DMS53 treated with DMSO at 0.1 percent for 48 hours (cell line): ENCODE measurements around the gene MDN1.
"Not testable (repeated sequence)": the region's sequence is repeated elsewhere in the genome, so short reads cannot be mapped to it uniquely, and the experiment has no call there.

Experiments
- DNase-seq: peaks from one replicate; lab custom pipeline; 2025; ENCODE audit not compliant: unreplicated experiment; lab: John Stamatoyannopoulos, UW

Gene MDN1

GRCh38 chr6:89776583-89777233 lies 42.9 kb downstream of the MDN1 start:
- DNase-seq: no peak

GRCh38 chr6:89775150-89775549 lies 44.4 kb downstream of the MDN1 start:
- DNase-seq: no peak

- no peak for DNase-seq
These were observed 50.0 kb downstream of the MDN1 start for GRCh38 chr6:89769572-89769971.

- DNase-seq: no peak
These were observed 51.3 kb downstream of the MDN1 start for GRCh38 chr6:89768324-89768723.

- DNase-seq: no peak
These were observed 56.0 kb downstream of the MDN1 start for GRCh38 chr6:89763550-89763949.

GRCh38 chr6:89758830-89759229 lies 60.8 kb downstream of the MDN1 start:
- DNase-seq: no peak

GRCh38 chr6:89750338-89750737 lies 69.3 kb downstream of the MDN1 start:
- no peak for DNase-seq

GRCh38 chr6:89749918-89750317 lies 69.7 kb downstream of the MDN1 start:
- no peak for DNase-seq

- DNase-seq: no peak
These were observed 73.9 kb downstream of the MDN1 start for GRCh38 chr6:89745716-89746115.

- DNase-seq: no peak
These were observed 74.5 kb downstream of the MDN1 start for GRCh38 chr6:89745096-89745495.

- DNase-seq: no peak
These were observed 82.7 kb downstream of the MDN1 start for GRCh38 chr6:89736893-89737292.

GRCh38 chr6:89734526-89734925 lies 85.1 kb downstream of the MDN1 start:
- DNase-seq: no peak

GRCh38 chr6:89731924-89732567 lies 87.5 kb downstream of the MDN1 start:
- no peak for DNase-seq

- not testable (repeated sequence) for DNase-seq
These were observed 88.3 kb downstream of the MDN1 start for GRCh38 chr6:89731262-89731661.

- DNase-seq: no peak
These were observed 89.8 kb downstream of the MDN1 start for GRCh38 chr6:89729818-89730217.

GRCh38 chr6:89727501-89727900 lies 92.1 kb downstream of the MDN1 start:
- no peak for DNase-seq

- no peak for DNase-seq
These were observed 94.6 kb downstream of the MDN1 start for GRCh38 chr6:89724981-89725380.

- DNase-seq: no peak
These were observed 96.5 kb downstream of the MDN1 start for GRCh38 chr6:89723046-89723445.

GRCh38 chr6:89716532-89716931 lies 103.1 kb downstream of the MDN1 start:
- no peak for DNase-seq

- DNase-seq: no peak
These were observed 107.8 kb downstream of the MDN1 start for GRCh38 chr6:89711801-89712200.

- no peak for DNase-seq
These were observed 111.3 kb downstream of the MDN1 start for GRCh38 chr6:89708316-89708715.

GRCh38 chr6:89707766-89708165 lies 111.8 kb downstream of the MDN1 start:
- no peak for DNase-seq

GRCh38 chr6:89706121-89706520 lies 113.5 kb downstream of the MDN1 start:
- no peak for DNase-seq
